Activated CD4-positive, CD25-positive, alpha-beta regulatory T cell treated with anti-CD3 and anti-CD28 coated beads, Interleukin-2, amount 50 U/mL, for 16 hours (primary cell): Measurements from ENCODE around the gene CCNG2.
A peak's percentile ranks its signal among the peaks of the same experiment; 100 is the strongest.
"Not testable (repeated sequence)": the region's sequence is repeated elsewhere in the genome, so short reads cannot be mapped to it uniquely, and the experiment has no call there.

Experiments used
- DNase-seq: peaks from one replicate; pipeline ENCODE4 v3.0.0-alpha.2; 2020; ENCODE audit warnings: low read depth, low spot score

The CCNG2 gene

GRCh38 chr4:77156912-77157858, at the start of gene CCNG2:
Gene CCNG2 (plus strand): TSS chr4:77157207. CDS start chr4:77158533, 1,326 bp downstream.
- peak; percentile 75 for DNase-seq

- no peak for DNase-seq
These were observed 46.3 kb upstream of the CCNG2 start for GRCh38 chr4:77110730-77111129.

DNA sequence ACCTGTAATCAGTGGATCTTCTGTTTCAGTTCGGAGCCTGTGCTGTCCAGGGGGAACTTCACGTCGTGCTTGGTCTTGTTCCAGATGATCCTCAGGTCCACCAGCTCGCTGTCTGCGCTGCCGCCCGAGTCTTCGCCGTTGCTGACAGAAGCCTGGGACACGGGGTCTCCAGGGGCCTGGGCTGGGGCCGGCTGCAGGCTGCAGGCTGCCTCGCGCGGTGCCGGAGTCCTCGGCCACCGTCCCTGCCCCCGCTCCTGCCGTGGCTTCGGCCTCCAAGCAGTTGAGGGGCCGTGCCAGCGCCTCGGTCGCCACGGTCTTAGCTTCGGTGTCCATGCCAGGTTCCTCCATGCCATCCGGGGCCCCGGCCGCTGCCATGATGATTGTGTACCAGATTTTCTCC, 43.9 kb upstream of the CCNG2 start:
- DNase-seq: no peak

DNA sequence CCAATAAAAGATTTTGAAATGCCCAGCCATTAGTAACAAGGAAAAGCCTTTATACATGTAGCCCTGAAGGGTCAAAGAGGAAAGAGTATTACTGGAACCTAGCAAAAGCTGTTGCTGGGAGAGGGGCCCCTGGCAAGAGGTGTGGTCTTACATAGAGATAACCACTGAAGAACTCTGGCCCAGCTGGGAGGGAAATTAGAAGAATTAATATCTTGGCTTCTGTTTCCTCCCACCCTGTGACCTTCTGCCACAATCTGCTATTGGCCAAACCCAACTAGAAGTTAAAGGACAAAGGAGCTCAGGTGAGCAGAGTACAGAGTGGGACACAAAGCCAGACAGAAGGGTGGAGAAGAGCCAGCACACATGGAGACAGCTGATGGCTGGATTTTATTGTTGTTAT, 39.3 kb upstream of the CCNG2 start:
- DNase-seq: no peak

- no peak for DNase-seq
These were observed 36.0 kb upstream of the CCNG2 start for GRCh38 chr4:77120886-77121508.

- no peak for DNase-seq
These were observed 35.2 kb upstream of the CCNG2 start for GRCh38 chr4:77121736-77122240.

DNA sequence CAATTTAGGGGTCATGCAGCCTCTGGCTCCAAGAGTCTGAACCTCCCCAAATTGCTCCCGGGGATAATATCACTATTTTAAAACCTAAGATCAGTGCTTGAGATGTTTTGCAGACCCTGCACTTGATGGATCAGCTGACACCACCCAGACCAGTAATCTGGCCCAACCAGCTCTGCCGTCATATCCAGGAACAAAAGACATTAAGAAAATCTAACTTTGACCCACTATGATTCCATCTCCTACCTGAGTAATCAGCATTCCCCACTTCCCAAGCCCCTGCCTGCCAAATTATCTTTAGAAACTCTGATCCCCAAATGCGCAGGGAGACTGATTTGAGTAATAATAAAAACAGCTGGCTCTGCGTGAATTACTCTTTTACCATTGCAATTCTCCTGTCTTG, 34.4 kb upstream of the CCNG2 start:
- DNase-seq: no peak

GRCh38 chr4:77123411-77123810, 33.6 kb upstream of the CCNG2 start:
- DNase-seq: no peak

DNA sequence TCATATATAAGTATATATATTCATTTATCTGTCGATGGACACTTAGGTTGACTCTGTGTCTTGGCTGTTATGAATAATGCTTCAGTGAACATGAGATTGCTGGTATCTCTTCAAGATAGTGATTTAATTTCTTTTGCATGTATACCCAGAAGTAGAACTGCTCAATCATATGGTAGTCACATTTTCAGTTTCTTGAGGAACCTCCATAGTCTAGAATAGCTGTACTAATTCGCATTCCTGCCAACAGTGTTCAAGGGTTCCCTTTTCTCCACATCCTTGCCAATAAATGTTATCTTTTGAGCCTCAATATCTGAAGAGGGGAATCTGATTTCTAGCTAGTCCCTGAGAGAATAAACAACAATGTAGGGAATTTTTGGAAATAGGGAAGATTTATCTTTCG, 32.4 kb upstream of the CCNG2 start:
- DNase-seq: no peak

DNA sequence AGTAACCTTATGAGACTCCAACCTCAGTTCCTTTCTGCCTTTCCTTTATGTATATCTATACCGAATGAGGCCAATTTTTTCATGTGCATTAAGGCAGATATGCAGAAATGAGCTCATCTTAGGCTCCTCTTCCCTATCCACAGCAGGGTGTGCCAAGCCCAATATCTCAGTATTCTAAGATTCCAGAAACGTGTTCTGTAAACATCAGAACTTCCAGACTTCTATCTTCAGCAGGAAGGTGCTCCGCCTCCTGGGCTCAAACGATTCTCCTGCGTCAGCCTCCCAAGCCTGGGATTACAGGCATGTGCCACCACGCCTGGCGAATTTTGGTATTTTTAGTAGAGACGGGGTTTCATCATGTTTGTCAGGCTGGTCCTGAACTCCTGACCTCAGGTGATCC, 31.0 kb upstream of the CCNG2 start:
- DNase-seq: no peak

GRCh38 chr4:77126809-77127208, 30.2 kb upstream of the CCNG2 start:
- no peak for DNase-seq

DNA sequence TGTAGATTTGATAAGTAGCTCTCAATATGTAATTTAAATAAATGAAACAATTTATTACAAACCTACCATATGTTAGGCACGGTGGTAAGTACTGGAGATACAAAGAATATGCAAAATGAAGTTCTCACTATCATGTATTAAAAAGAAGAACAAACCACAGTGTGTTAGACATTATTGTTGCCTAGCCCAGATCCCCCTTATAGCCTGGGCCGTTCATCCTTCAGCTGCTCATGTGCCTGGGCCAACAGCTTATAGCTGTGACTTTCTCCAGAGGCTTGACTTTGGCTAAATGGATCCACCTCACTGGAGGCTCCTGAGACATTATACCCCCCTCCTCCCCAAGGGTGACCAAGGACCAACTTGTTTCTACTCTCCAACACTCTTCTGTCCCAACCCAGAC, 29.8 kb upstream of the CCNG2 start:
- DNase-seq: no peak

- no peak for DNase-seq
These were observed 29.0 kb upstream of the CCNG2 start for GRCh38 chr4:77127837-77128621.

DNA sequence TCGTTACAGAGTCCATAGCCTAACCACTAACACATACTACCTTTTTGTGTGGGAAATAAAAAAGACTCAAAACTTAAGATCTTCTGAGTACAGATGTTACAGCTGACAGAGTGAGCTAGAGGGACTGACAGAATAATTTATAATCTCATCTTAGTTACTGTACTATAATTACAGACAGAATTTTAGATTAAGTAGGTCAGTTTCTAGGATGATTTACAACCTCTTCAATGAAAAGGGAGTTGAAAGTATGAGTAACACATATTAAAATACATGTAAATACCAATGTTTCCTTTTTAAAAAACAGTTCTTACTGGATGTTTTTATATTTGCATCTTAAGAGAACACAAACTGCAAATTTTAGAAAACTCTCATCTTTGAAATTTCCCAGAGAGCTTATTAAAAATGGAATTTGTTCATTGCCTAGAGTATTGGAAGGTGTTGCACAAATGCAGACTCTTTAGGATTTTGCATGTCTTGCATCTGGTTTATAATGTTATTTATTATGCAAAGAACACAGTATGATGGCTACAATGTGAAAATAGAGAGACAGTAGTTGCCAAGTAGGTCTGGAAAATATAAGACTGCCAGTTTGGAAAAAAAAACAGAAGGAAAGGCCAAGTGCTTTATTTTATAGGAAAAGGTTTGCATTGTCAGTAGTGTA, 24.2 kb upstream of the CCNG2 start:
- DNase-seq: no peak

DNA sequence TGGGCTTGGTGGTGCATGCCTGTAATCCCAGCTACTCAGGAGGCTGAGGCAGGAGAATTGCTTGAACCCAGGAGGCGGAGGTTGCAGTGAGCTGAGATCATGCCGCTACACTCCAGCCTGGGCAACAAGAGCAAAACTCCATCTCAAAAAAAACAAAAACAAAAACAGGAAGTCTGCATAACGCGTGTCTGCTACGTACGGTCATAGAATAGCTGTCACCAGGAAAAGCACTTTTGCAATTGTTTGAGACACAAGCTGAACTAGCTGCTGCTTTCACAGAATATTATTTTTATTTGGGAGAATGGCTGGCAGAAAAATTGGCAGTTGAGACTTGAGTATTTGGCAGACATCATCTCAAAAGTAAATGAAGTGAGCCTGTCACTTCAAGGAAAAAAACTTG, 19.6 kb upstream of the CCNG2 start:
- not testable (repeated sequence) for DNase-seq

DNA sequence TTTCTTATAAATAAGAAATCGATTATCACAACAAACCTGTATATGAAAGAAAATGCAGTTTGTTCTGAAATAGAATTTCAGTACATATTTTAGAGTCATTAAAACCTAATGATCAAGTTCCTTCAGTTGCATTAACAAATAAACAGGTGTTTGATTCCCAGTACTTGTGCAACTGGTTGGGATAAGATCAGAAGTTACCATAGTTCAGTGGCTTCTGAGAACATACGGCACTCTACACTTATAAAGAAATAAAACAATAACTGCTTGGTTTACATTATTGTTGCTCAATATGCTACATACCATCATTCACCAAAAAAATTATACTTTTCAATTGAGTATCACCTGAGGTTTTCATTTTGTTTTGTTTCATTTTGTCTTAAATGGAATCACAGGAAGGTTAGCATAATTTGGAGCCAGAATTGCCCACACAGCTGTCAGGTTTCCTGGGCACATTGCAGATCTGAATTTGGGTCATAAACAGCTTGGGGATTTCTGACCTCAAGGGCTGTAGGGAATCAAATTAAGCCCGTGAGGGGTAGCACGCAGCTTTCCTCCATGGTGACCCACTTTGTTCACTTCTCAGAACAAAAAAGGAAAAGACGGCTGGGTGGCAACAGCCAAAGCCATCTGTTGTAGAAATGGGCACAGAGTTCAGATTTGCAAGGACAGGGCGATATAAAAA, 14.9 kb upstream of the CCNG2 start:
- DNase-seq: no peak

GRCh38 chr4:77142646-77143028, 14.4 kb upstream of the CCNG2 start:
- no peak for DNase-seq

GRCh38 chr4:77143091-77143490, 13.9 kb upstream of the CCNG2 start:
- DNase-seq: no peak

DNA sequence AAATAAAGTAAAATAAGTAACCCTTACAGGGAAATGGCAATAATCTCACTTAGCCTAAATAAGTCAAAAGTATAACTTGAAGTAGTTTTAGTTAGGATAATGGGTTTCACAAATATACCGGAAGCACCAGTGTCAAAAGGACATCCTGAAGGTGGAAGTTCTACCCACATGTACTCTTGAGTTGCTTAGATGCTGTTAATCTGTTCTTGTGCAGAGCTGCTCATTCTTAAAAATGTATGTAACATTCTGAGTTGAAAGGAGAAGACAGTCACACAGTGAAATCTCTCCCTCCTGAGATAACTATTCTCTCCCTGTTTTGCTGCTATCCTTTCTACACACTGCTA, 11.2 kb upstream of the CCNG2 start:
- no peak for DNase-seq

DNA sequence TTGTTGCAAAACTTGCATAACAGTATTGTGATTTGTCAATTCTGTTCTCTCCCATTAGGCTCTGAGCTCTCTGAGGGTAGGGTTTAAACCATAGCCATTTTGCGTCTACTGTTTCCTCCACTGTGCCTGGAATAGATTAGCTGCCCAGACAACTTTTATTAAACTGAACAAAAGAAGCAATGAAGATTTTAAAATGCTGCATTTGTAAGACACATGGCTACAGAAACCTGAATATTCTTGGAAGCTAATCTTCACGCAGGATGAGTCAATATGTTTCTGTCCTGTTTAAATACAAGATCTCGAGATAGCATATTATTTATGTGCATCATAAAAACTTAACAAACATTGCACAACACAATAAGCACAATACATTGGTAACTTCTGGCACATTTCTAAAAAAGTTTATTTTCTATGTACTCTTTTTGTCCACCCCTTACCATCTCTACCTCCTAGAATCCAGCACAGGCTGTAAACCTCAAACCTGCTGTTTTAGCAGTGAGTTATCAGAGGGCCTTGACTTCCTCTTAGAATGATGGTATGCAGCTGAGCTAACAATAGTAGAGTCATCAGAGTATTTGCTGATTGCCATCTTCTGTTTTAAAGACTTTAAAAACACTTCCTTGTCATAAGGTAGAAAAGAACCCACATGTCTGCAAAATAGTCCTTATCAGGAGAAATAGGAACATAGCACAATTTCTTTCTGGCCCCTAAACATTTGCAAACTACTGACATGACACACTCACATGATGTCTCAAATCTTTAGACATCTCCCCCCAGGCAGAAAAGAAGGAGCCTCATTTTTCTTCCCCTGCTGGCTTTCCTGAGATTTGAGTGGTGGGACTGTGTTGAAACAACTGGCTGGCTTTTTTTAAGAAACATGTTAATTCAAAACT, 10.6 kb upstream of the CCNG2 start:
- no peak for DNase-seq
